ENCODE data around the gene PPP1R3F. TPM values are rescaled to one million over a fixed set of nuclear protein-coding genes. Genes with fewer than 3 reads are reported as not detected.

PPP1R3F gene
- total RNA-seq, 1 experiment from 2014 or later = 3.6 TPM

Other genes starting within 250 kb of the PPP1R3F start
- 27.2 and 33.7 TPM in 2 replicates for gene TFE3, start 226.4 kb upstream of the PPP1R3F start, total RNA-seq (2021)
- 20.6 and 23.9 TPM in 2 replicates for gene CCDC120, start 210.8 kb upstream of the PPP1R3F start, total RNA-seq (2021)
- gene PRAF2, start 195.8 kb upstream of the PPP1R3F start, total RNA-seq (2021) = 12.8 and 17.6 TPM in 2 replicates
- 36.7 and 43.4 TPM in 2 replicates for gene WDR45, start 189.9 kb upstream of the PPP1R3F start, total RNA-seq (2021)
- gene GPKOW, start 146.1 kb upstream of the PPP1R3F start, total RNA-seq (2021) = 12.8 and 17.6 TPM in 2 replicates
- 1.8 and 2.0 TPM in 2 replicates for gene MAGIX, start 107.0 kb upstream of the PPP1R3F start, total RNA-seq (2021)
- 90.0 and 94.5 TPM in 2 replicates for gene PLP2, start 97.9 kb upstream of the PPP1R3F start, total RNA-seq (2021)
- 13.1 and 13.5 TPM in 2 replicates for gene PRICKLE3, start 83.4 kb upstream of the PPP1R3F start, total RNA-seq (2021)
- 0.44 and 0.63 TPM in 2 replicates for gene SYP, start 69.6 kb upstream of the PPP1R3F start, total RNA-seq (2021)
- not detected in 2 replicates for gene CACNA1F, start 36.5 kb upstream of the PPP1R3F start, total RNA-seq (2021)
- 8.6 and 9.2 TPM in 2 replicates for gene CCDC22, start 34.3 kb upstream of the PPP1R3F start, total RNA-seq (2021)
- not detected in 2 replicates for gene FOXP3, start 5.1 kb upstream of the PPP1R3F start, total RNA-seq (2021)
- gene GAGE10, start 33.9 kb downstream of the PPP1R3F start, total RNA-seq (2021) = not detected in 2 replicates
- gene GAGE12J, start 52.2 kb downstream of the PPP1R3F start, total RNA-seq (2021) = not detected in 2 replicates
- not detected in 2 replicates for gene GAGE13, start 61.8 kb downstream of the PPP1R3F start, total RNA-seq (2021)